ENCODE data around the gene ADA. TPM values are rescaled to one million over a fixed set of nuclear protein-coding genes. Genes with fewer than 3 reads are reported as not detected.

Gene ADA
- total RNA-seq, 1 donor from 2014 or later, result 25.3 TPM

- H3K4me3 ChIP-seq, result no peak overlapping the region
- no peak for TF ChIP-seq POLR2AphosphoS5 (IDR thresholded peaks at IDR 0.05; ENCODE audit: insufficient read depth in 1 of 2, low read depth in 1 of 2)
- peaks cover 44% of the 10 kb centered on the region for H3K4me1 ChIP-seq
- intact Hi-C loops (cut with DNase I), result no loop called here
- H3K36me3 ChIP-seq, result no peaks in the 10 kb centered on the region
- H3K9me3 ChIP-seq, result no peaks in the 10 kb centered on the region
- no peak for DNase-seq (ENCODE audit: extremely low spot score in 2 of 2)
- peak overlapping the region; percentile 90 for H3K27ac ChIP-seq
- no peaks in the 10 kb centered on the region for H3K27me3 ChIP-seq
Measured at GRCh38 chr20:44573501-44573869, 78.0 kb downstream of the ADA start.

GRCh38 chr20:44572551-44573500 is 78.7 kb downstream of the ADA start:
- intact Hi-C loops (cut with DNase I), result no loop called here
- Histone ChIP-seq H3K4me1 (peaks cover 44% of the 10 kb centered on the region), H3K27me3 (no peaks in the 10 kb centered on the region), H3K27ac (peak overlapping the region; percentile 90), H3K36me3 (no peaks in the 10 kb centered on the region), H3K9me3 (no peaks in the 10 kb centered on the region), H3K4me3 (no peak overlapping the region)
- no peak for DNase-seq (ENCODE audit: extremely low spot score in 2 of 2)
- TF ChIP-seq CTCF (IDR thresholded peaks at IDR 0.05), result no peak
- no peak for TF ChIP-seq POLR2A (IDR thresholded peaks at IDR 0.05)
- TF ChIP-seq POLR2AphosphoS5 (IDR thresholded peaks at IDR 0.05; ENCODE audit: insufficient read depth in 1 of 2, low read depth in 1 of 2), result peak in 1 of 2 donors; percentile 69

- Histone ChIP-seq H3K27me3 (no peaks in the 10 kb centered on the region), H3K36me3 (no peaks in the 10 kb centered on the region), H3K27ac (peak overlapping the region; percentile 90), H3K9me3 (no peaks in the 10 kb centered on the region), H3K4me1 (peaks cover 30% of the 10 kb centered on the region), H3K4me3 (no peak overlapping the region)
- DNase-seq (ENCODE audit: extremely low spot score in 2 of 2), result no peak
- TF ChIP-seq CTCF (IDR thresholded peaks at IDR 0.05) (no peak), POLR2AphosphoS5 (IDR thresholded peaks at IDR 0.05; ENCODE audit: insufficient read depth in 1 of 2, low read depth in 1 of 2) (no peak)
- intact Hi-C loops (cut with DNase I), result no loop called here
Measured at GRCh38 chr20:44571362-44571988, 80.0 kb downstream of the ADA start.

- Histone ChIP-seq H3K9me3 (no peaks in the 10 kb centered on the region), H3K4me1 (peaks cover 25% of the 10 kb centered on the region), H3K27me3 (no peaks in the 10 kb centered on the region), H3K36me3 (no peaks in the 10 kb centered on the region), H3K27ac (no peak overlapping the region), H3K4me3 (no peak overlapping the region)
- no peak for DNase-seq (ENCODE audit: extremely low spot score in 2 of 2)
- no peak for TF ChIP-seq POLR2A (IDR thresholded peaks at IDR 0.05)
- TF ChIP-seq POLR2AphosphoS5 (IDR thresholded peaks at IDR 0.05; ENCODE audit: insufficient read depth in 1 of 2, low read depth in 1 of 2), result no peak
- no peak for TF ChIP-seq CTCF (IDR thresholded peaks at IDR 0.05)
- intact Hi-C loops (cut with DNase I), result no loop called here
Measured at GRCh38 chr20:44570367-44570766, 81.1 kb downstream of the ADA start.

Other genes with a start within 250 kb of the ADA start
- 16.0 TPM for gene TTPAL, start 175.8 kb downstream of the ADA start, total RNA-seq
- 77.3 TPM for gene SERINC3, start 129.6 kb downstream of the ADA start, total RNA-seq
- 146 TPM for gene PKIG, start 69.1 kb downstream of the ADA start, total RNA-seq
- gene CCN5, start 63.7 kb upstream of the ADA start, total RNA-seq, result 134 TPM
- gene KCNK15, start 94.2 kb upstream of the ADA start, total RNA-seq, result 1.5 TPM
- gene RIMS4, start 158.8 kb upstream of the ADA start, total RNA-seq, result 6.4 TPM
- 87.4 TPM for gene YWHAB, start 234.0 kb upstream of the ADA start, total RNA-seq